ENCODE results near the gene RSRC1. TPM values are rescaled to one million over a fixed set of nuclear protein-coding genes. Genes with fewer than 3 reads are reported as not detected.

RSRC1 gene
- total and polyA plus RNA-seq, 2 of the 8 experiments (the other 6 are each of a cell fraction or from before 2014, with no cell fraction given) = 2.0 to 27.9 TPM

DNA sequence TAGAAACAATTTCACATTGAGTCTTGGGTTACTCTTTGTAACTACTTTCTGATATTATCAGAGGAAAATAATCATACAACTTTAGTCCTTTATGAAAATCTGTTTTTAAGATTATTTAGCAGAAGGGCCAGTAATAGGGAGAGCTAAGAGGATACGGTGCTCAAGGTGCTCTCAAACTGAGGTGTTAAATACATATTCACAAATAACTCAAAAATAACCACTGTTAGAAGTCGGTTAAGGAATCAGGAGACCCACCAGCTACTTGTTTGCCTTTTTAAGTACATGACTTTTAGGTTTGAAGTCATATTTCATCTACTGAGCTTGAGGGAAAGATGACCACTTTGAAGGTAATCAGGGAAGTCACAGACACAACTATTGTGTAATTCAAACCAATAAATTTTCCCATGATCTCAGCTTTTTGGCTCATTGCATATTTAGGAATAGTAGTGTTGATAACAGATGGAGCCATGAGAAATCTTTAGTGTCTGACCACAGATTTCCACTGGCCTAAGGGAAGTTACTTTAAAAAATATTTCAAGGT is 1.4 kb upstream of the RSRC1 start:
- Histone ChIP-seq H3K14ac (ENCODE audit: insufficient read length) (no peak overlapping the region), H3K4me1 (replicated peaks in 1 of 4; ENCODE audit: control insufficient read depth in 3 of 4, insufficient read depth in 4 of 4, low read length in 3 of 4) (peaks cover 0 to 14% (median 7%) of the 10 kb centered on the region in 4 experiments; a peak in 6 of 7 replicates), H2BK12ac (ENCODE audit: low read depth, low read length) (no peak overlapping the region), H3K9me3 (ENCODE audit: insufficient read depth in 2 of 2, low read depth in 1 of 2, low read length in 1 of 2) (no peaks in the 10 kb centered on the region), H3K56ac (replicated peaks; ENCODE audit: insufficient read length, low read depth, low read length) (no peak overlapping the region), H4K91ac (replicated peaks; ENCODE audit: insufficient read length, low read length) (no peak overlapping the region), H3K9ac (replicated peaks in 1 of 4; ENCODE audit: extremely low read depth in 1 of 4, low read depth in 3 of 4, low read length in 3 of 4) (no peak overlapping the region), H2AK5ac (ENCODE audit: low read depth, low read length) (no peak overlapping the region), H3K4ac (replicated peaks; ENCODE audit: insufficient read length, low read depth, low read length) (no peak overlapping the region), H3K36me3 (ENCODE audit: control insufficient read depth in 2 of 4, insufficient read depth in 4 of 4, low read length in 3 of 4) (no peaks in the 10 kb centered on the region), H2AFZ (ENCODE audit: low read length) (no peak overlapping the region), H4K20me1 (replicated peaks in 1 of 2; ENCODE audit: control insufficient read depth in 1 of 2, insufficient read depth in 2 of 2, low read length in 2 of 2) (peaks cover 0 to 7% of the 10 kb centered on the region in 2 experiments), H3K4me2 (ENCODE audit: insufficient read depth in 1 of 2, low read depth in 2 of 2, low read length in 2 of 2) (no peak overlapping the region; a peak in 1 of 4 replicates), H2BK15ac (ENCODE audit: low read length) (no peak overlapping the region), H3K18ac (ENCODE audit: extremely low read depth, low read length) (no peak overlapping the region), H3K27ac (ENCODE audit: low read depth, low read length) (no peak overlapping the region), H3K4me3 (ENCODE audit: extremely low read depth in 1 of 4, insufficient read depth in 2 of 4, low read depth in 3 of 4, low read length in 4 of 4) (no peak overlapping the region), H3K79me2 (ENCODE audit: control insufficient read depth in 1 of 2, insufficient read depth in 2 of 2, low read length in 2 of 2) (peaks cover 0 to 29% of the 10 kb centered on the region in 2 experiments; a peak in 2 of 4 replicates), H2BK5ac (ENCODE audit: low read depth, low read length) (no peak overlapping the region), H4K5ac (ENCODE audit: insufficient read length, low read depth, low read length) (no peak overlapping the region), H2BK20ac (ENCODE audit: low read length) (no peak overlapping the region), H3K23ac (ENCODE audit: insufficient read length) (no peak overlapping the region), H2BK120ac (replicated peaks; ENCODE audit: low read depth, low read length) (no peak overlapping the region), H4K8ac (ENCODE audit: extremely low read depth, insufficient read depth, low read length) (no peak overlapping the region), H3K79me1 (ENCODE audit: low read depth, low read length) (no peaks in the 10 kb centered on the region; the same call in 1 of the 2 replicates), H3K23me2 (ENCODE audit: low read depth, low read length) (peaks cover 30% of the 10 kb centered on the region; the same call in 1 of the 2 replicates), H3K27me3 (replicated peaks in 1 of 4; ENCODE audit: control insufficient read depth in 3 of 4, extremely low read depth in 1 of 4, insufficient read depth in 3 of 4, low read length in 3 of 4) (peaks cover 34 to 59% (median 51%) of the 10 kb centered on the region in 4 experiments)
- WGBS, 2 experiments (ENCODE audit: extremely low coverage in 1 of 2, insufficient coverage in 1 of 2, insufficient read length in 1 of 2, insufficient replicate concordance in 2 of 2, low coverage in 1 of 2, low lambda C conversion rate in 2 of 2, missing lambda C conversion rate in 1 of 2) = 19% methylated on average over 2 of the region's 2 CpGs; no CpG with 5 or more reads in 1 of the 2 experiments
- ChIA-PET CTCF (ENCODE audit: partially characterized antibody) (interaction anchor here (0.7 to 5.7 kb wide), 3 partner anchors 9 to 33 kb away, joined by 3 to 43 read pairs (median 7); no protein-coding TSS in a partner anchor), POLR2A (ENCODE audit: partially characterized antibody) (no interaction called here)
- FAIRE-seq (no peak), DNase-seq (ENCODE audit: low read depth in 1 of 2, low spot score in 2 of 2) (no peak)
- TF ChIP-seq BRCA1 (IDR thresholded peaks at IDR 0.05; ENCODE audit: low read depth, low read length) = no peak
- TF ChIP-seq CEBPB (IDR thresholded peaks at IDR 0.05; ENCODE audit: low read depth, low read length) = no peak
- TF ChIP-seq SAP30 (IDR thresholded peaks at IDR 0.05; ENCODE audit: insufficient read depth, insufficient replicate concordance, low read length) = no peak
- peak; percentile 56; the same call in 1 of the 2 replicates for TF ChIP-seq SUZ12 (IDR thresholded peaks at IDR 0.05; ENCODE audit: low read length)
- TF ChIP-seq CBX8 (IDR thresholded peaks at IDR 0.05; ENCODE audit: borderline replicate concordance, low read depth, low read length) = peak; percentile 17; the same call in 1 of the 2 replicates
- TF ChIP-seq EGR1 (IDR thresholded peaks at IDR 0.05; ENCODE audit: borderline replicate concordance, low read depth, low read length) = no peak
- no peak for TF ChIP-seq NANOG (IDR thresholded peaks at IDR 0.05; ENCODE audit: insufficient read depth, low read depth, low read length, poor library complexity, severe bottlenecking)

All from H1 (cell line).